Right ventricle myocardium superior (tissue), 1 donor: Measurements from ENCODE around the gene LKAAEAR1. TPM values are rescaled to one million over a fixed set of nuclear protein-coding genes. Genes with fewer than 3 reads are reported as not detected.

Experiments
- ATAC-seq: fragments of 200-7000 bp; cut with Tn5 transposase; one replicate; pipeline ENCODE4 v1.9.1; 2020; ENCODE audit warnings: mild to moderate bottlenecking; ENCODE audit not compliant: poor library complexity
- DNase-seq: peaks from one replicate; pipeline ENCODE4 v3.0.0-alpha.2; 2020
- intact Hi-C: fragments of 100-400 bp; cut with DNase I; formaldehyde crosslinking; loops from one replicate; pipeline ENCODE4 v1.11.2; 2022
- microRNA-seq: library from miRNA; unstranded; fragments of <30 nt; microRNA quantifications from one replicate; pipeline ENCODE4 v1.2.0, GENCODE V29; 2020
- total RNA-seq: library from RNA; stranded (reverse); fragmentation: NEBNext Ultra II Directional; extraction: Animal tissue kit (Norgen Biotek cat#: 25700); gene quantifications from one replicate; pipeline ENCODE4 v1.2.1, GENCODE V29; 2021
- donor health status: DM: no; HTN: yes; CAD: no; lungs with severe emphysema.

LKAAEAR1 gene
- total RNA-seq, 1 donor from 2014 or later = not detected

GRCh38 chr20:64036346-64037198 lies 47.6 kb downstream of the LKAAEAR1 start:
- DNase-seq = no peak
- no peak for ATAC-seq
- intact Hi-C loops = no loop called here

DNA sequence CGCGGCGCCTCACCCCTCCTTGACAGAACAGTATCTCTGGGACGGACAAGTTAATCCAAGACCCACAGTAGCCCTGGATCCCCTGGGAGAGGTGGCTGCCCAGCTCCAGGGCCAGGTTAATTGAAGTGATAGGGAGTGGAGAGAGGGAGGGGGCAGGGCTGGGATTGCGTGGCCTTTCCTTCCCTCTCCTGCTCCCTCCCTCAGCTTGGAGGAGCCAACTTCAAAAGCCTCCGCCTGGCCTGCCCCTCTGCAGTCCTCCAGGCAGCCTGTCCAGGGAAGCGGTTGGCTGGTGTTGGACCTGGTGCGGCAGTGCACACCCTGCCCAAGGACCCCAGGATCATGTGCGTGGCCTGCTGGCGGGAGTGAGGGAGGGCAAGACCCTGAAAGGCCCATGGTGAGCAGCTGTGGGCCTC lies 48.3 kb downstream of the LKAAEAR1 start, which contains the start of gene C20orf204:
Gene C20orf204 (plus strand): TSS at position 250 of the 413 bp plus-strand sequence. CDS start 142 bp downstream, at position 392.
- intact Hi-C loops = no loop called here
- ATAC-seq = no peak
- no peak for DNase-seq

DNA sequence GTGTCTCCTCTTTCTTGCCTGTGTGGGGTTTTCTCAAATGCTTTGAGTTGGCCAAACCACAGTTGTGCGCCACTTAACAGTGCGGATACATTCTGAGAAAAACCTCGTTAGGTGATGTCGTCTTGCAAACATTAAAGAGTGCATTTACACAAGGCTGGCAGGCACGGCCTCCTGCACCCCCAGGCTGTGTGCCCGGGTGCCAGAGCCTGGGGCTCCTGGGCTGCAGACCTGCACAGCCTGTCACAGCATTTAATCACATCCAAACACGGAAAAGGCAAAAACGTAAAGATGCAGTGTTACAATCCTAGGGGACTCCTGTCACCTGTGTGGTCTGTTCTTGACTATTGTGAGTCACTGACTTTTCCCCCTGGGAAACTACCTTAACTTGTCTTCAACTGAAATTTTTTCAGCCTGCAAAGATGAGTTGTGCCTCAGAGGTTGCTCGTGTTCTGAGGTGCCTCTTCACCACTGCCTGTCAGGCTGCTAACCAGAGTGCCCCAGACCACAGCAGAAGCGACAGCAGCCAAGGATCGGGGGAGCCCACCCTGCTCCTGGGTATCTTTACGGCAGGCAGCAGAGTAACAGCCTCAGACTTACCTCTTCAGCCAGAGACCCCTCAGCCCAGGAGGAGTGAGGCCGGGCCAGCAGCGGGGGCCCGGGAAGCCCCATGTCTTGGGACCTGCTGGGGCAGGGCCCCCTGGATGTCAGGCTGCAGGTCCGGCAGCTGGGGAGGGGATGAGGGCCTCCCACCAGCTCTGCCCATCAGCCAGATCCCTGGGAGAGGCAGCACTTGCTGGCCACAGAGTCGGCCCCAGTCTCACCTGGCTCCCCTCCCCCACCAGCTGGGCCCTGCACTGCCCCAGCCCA lies 48.9 kb downstream of the LKAAEAR1 start:
- ATAC-seq = no peak
- intact Hi-C loops = no loop called here
- no peak for DNase-seq

DNA sequence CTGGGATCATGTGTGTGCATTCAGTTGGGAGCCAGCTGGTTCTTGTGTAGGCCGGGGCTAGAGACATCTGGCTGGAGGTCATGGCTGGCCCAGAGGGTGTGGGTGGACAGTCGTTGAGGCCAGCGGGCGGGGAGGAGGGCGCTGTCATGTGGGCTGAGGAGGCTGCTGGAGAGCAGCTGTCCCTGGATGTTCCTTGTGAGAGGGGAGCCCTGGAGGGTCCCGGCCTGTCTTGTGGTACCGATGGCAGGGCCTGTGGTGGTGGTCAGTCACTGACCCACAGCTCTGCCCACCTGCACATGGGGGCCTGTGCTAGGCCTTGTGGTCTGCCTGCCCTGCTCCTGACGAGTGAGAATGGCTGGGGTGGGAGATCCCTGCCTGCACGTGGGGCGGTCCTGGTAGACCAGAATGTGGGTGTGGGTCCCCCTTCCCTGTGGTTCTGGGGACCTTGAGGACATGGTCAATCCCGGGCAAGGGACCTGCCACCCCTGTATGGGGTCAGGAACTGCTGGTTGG lies 50.2 kb downstream of the LKAAEAR1 start:
- intact Hi-C loops = no loop called here
- peak; percentile 68 for DNase-seq
- ATAC-seq = peak; percentile 38

Small RNA genes lying within 50 kb of the gene (microRNA-seq; reads per million reads assigned to microRNA genes)
- not detected for gene MIR6813

Other genes starting within 250 kb of the LKAAEAR1 start
- gene ABHD16B, start 222.9 kb downstream of the LKAAEAR1 start, total RNA-seq = not detected
- 69.0 TPM for gene TPD52L2, start 219.1 kb downstream of the LKAAEAR1 start, total RNA-seq
- gene DNAJC5, start 189.3 kb downstream of the LKAAEAR1 start, total RNA-seq = 42.3 TPM
- gene UCKL1, start 128.0 kb downstream of the LKAAEAR1 start, total RNA-seq = 54.4 TPM
- gene ZNF512B, start 114.5 kb downstream of the LKAAEAR1 start, total RNA-seq = 11.3 TPM
- gene SAMD10, start 104.8 kb downstream of the LKAAEAR1 start, total RNA-seq = 6.0 TPM
- gene PRPF6, start 103.3 kb downstream of the LKAAEAR1 start, total RNA-seq = 45.3 TPM
- 0.38 TPM for gene C20orf204, start 48.2 kb downstream of the LKAAEAR1 start, total RNA-seq
- gene SOX18, start 34.8 kb downstream of the LKAAEAR1 start, total RNA-seq = 34.3 TPM
- gene TCEA2, start 21.2 kb downstream of the LKAAEAR1 start, total RNA-seq = 34.6 TPM
- gene RGS19, start 4.9 kb downstream of the LKAAEAR1 start, total RNA-seq = 6.7 TPM
- gene OPRL1, start 4.3 kb downstream of the LKAAEAR1 start, total RNA-seq = 0.75 TPM
- not detected for gene NPBWR2, start 23.2 kb upstream of the LKAAEAR1 start, total RNA-seq
- 0.40 TPM for gene MYT1, start 80.1 kb upstream of the LKAAEAR1 start, total RNA-seq
- 81.9 TPM for gene PCMTD2, start 171.3 kb upstream of the LKAAEAR1 start, total RNA-seq